ENCODE data around the gene HNF4A.

HNF4A gene

GRCh38 chr20:44406572-44407137 is 51.2 kb downstream of the HNF4A start:
- DNase-seq = no peak

DNA sequence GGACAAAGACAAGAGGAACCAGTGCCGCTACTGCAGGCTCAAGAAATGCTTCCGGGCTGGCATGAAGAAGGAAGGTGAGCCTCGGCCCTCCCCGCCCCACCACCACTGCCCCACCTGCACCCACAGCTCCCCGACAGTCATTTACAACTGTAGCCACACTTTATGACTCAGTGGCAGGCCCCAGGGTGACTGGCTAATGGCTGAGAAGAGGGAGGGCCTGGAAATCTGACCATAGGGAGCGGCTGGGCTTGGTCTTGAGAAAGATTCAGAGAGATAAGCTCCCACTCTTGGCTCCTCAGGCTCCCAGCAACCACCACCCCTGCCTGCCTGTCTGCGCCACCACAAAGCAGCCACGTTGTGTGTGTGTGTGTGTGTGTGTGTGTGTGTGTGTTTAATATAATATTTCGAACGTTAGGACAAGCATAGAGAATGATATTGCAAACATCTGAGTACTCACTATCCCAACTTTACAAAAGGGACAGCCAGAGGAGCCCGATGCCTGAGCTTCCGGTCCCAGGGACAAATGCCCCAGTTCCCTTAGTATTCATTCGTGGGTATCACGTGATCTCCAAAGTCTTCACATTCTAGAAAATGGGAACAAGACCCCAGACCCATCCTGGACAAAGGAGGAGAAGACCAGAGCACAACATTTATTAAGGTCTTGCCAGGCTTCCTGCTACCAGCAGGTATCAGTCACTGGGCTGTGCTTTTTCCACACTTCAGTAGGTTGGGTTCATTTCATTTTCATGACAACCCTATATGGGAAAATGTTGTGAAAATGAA is 52.1 kb downstream of the HNF4A start:
- no peak for DNase-seq

DNA sequence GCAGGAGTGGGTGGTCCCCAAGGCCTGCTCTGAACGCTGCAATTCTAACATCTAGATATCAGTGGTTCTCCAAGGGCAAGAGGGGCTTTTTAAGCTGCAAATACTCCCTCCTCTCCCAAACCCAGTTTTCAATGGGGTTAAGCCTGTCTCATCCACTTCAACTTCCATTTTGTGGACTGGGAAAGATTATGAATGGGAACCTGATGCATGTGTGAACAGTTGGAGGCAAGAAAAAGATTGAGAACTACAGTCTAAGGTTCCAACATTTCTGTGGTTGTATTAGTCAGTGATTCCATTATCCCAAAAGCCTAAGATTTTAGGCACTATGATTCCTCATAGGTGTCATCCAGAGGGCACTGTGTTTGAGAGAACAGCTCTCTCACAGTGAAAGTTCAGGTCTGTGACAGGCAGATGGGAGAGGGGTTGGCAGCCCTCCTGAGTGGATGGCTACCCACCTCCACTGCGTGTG is 53.7 kb downstream of the HNF4A start:
- no peak for DNase-seq

DNA sequence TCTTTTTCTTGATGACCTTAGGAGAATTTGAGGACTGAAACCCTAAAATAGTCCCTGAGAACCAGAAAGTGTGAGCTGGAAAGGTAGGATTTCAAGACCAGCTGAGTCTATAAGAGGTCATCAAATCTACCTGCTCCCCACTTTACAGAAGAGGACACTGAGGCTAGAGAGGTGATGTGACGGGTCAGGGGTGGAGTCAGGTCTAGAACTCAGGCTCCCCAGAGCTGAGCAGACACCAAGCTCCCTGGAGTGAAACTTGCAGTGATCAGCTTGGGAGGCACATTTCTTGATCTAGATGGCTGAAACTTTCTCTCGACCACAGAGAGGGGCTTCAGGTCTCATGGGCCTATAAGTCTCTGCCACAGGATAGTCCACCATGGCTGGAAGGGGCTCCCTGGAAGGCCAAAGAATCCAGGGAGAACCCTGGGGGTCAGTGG is 55.1 kb downstream of the HNF4A start:
- DNase-seq = no peak

- no peak for DNase-seq
Measured at GRCh38 chr20:44411020-44411756, 55.7 kb downstream of the HNF4A start.

DNA sequence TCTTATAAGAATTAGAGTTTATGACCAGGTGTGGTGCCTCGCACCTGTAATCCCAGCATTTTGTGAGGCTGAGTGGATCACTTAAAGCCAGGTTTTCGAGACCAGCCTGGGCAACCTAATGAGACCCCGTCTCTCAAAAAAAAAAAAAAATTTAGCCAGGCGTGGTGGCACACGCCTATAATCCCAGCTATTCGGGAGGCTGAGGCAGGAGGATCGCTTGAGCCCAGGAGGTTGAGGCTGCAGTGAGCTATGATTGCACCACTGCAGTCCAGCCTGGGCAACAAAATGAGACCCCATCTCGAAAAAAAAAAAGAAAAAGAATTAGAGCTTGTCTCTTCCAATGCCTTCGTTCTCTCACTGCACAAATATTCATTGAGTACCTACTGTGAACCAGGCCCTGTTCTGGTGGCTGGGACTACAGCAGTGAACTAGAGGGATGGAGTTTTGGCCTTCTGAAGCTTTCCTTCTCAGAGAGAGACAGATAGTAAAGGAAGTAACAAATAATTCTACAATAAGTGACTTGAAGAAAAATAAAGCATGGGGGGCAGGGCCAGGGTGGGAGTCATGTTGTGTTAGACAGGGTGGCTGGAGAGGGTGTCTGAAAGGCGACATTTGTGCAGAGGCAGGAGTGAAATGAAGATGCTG is 56.4 kb downstream of the HNF4A start:
- DNase-seq = no peak

DNA sequence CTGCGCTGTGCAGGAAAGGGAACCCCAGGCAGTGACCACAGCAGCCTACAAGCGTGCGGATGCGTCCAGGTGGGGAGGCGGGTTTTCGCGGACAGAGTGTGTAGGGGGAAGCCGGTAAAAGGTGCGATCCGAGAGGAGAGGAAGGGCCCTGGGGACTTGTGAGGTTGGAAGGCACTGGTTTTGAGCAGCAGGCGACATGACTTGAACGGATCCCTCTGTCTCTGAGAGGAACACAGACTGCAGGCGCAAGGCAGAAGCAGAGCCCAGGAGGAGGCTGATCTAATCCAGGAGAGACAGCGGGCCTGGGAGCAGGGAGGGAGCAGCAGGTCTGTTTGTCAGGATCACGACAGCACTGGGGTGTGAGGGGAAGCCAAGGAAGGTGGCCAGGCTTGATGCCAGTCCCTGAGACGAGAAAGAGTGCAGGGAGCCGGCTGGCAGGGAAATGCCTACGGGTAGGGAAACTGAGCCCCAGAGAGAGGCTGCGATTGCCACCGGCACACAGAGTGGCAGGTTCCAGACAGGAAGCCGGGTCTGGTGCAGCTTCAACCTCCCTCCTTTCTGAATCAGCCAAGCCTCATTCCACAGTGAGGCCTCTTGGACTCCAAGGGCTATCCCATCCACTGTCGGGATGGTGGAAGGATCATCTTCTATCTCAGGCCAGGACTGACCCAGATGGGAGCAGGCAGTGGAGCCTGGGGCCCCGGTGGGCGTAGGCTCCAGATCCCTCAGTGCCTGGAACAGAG is 57.1 kb downstream of the HNF4A start:
- DNase-seq = no peak

- no peak for DNase-seq
Measured at GRCh38 chr20:44413575-44414345, 58.3 kb downstream of the HNF4A start.

DNA sequence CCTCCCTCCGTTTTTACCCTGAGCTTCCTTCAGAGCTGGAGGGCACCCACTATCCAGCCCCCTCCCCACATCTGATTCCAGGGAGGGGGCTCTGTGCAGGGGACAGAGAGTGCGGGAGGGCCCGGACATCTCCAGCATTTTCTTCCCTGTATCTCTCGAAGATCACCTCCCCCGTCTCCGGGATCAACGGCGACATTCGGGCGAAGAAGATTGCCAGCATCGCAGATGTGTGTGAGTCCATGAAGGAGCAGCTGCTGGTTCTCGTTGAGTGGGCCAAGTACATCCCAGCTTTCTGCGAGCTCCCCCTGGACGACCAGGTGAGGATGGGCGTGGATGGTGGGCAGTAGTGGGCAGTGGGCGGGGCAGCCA is 58.8 kb downstream of the HNF4A start:
- DNase-seq = no peak

GRCh38 chr20:44414808-44415207 is 59.3 kb downstream of the HNF4A start:
- no peak for DNase-seq

DNA sequence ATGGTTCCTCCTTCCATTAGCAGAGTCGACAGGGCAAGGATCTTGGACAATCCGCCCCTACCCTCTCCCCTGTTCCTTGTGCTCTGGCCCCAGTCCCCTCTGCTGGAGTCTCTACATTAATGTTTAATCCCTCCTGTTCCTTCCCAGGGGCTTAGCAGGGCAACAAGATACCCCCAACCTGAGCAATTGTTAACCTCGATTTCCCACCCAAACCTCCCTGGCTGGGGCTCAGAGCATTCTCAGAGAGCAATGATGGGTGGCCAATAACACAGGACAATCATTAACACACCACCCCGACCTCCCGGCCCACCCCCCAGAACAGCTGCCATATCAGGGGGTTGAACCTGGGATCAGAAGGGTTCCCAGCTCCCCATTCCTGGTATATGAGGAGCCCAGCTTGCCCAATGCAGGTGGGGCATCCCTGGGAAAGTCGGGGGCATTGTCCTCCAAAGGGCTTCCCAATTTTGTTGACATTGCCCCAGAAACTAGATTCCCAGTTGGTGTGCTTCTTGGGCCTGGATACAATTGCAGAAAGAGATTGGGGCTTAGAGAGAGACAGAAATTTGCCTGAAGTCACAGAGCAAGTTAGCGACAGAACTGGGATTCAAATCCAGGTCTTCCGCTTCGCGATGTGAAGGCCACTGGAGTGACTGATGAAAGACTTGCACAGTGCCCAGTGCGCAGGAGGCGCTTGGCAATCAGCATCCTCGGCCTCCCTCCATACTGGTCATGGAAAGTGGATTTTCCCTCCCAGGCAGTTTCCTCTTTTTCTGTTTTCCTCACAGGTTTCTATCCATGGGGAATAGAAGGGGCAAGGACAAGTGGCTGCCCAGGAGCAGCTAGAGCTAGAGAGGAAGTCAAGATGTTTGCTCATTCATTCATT is 60.6 kb downstream of the HNF4A start:
- no peak for DNase-seq

DNA sequence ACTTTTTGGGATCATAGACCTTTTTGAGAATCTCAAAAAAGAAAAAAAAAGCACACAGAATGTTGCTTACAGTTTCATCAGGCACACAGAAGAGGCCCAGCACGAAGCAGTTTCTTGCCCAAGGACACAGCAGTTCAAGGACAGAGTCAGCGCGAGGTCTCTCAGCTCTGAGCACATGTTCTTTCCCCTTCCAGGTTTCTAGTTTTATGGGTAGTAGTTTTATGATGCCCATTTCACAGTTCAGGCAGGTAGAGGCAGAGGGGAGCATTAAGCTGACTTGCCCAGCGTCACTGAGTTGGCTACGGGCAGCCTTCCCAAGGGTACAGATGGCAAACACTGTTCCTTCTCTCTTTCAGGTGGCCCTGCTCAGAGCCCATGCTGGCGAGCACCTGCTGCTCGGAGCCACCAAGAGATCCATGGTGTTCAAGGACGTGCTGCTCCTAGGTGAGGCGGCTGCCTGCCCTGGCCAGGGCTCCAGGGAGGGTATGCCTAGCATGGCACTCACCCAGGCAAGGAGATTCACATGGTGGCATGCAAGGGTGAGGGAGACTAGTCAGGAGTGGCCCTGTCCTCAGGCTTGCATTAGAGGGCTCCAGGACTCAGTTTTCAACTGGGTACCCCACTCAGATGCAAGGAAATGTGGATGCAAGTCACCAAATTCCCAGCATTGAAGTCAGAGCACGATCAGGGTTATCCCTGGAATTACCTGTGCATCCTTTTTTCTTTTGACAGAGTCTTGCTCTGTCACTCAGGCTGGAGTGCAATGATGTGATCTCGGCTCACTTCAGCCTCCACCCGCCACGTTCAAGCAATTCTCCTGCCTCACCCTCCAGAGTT is 62.8 kb downstream of the HNF4A start:
- no peak for DNase-seq

DNA sequence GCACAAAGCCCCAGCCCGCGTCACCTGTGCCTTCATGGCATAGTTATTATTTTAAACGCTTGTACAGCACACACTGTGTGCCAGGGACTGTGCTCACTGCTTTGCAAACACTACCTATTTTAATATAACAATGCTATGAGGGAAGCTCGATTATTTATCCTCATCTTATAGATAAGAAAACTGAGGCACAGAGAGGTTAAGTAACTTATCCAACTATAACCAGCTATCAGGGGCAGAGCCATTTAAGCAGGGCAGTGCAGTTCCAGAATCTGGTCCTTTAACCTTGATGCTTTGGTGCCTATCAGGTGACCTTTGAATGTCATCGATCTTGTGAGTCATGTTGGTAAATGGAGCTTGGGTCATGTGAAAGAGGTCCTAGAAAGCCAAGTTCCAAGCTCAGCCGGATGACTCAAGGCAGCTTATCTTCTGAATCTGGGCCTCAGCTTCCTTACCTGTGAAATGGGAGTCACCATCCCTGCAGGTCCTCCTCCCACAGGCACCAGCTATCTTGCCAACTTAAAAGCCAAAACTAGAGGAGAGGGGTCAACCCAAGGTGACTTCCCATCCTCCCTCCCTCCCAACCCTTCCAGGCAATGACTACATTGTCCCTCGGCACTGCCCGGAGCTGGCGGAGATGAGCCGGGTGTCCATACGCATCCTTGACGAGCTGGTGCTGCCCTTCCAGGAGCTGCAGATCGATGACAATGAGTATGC is 63.8 kb downstream of the HNF4A start:
- no peak for DNase-seq

- no peak for DNase-seq
Measured at GRCh38 chr20:44420497-44420896, 65.0 kb downstream of the HNF4A start.

- DNase-seq = peak; percentile 66 to 86
Measured at GRCh38 chr20:44422083-44422482, 66.6 kb downstream of the HNF4A start.

- DNase-seq = no peak
Measured at GRCh38 chr20:44423480-44423879, 68.0 kb downstream of the HNF4A start.

GRCh38 chr20:44424039-44424495 is 68.6 kb downstream of the HNF4A start:
- no peak for DNase-seq

- DNase-seq = no peak
Measured at GRCh38 chr20:44425923-44426322, 70.4 kb downstream of the HNF4A start.
